Left colon (tissue), 2 donors: Measurements from ENCODE around the gene TPSB2. TPM values are rescaled to one million over a fixed set of nuclear protein-coding genes. Genes with fewer than 3 reads are reported as not detected.

Source experiments
- total RNA-seq, 2 donors: library from RNA; stranded (reverse); fragmentation: NEBNext Ultra II Directional; extraction: Animal tissue kit (Norgen Biotek cat#: 25700); gene quantifications; one replicate each; pipeline ENCODE4 v1.2.1, GENCODE V29; 2021
- donor health status: DM: no; HTN: no; CAD: no.
- donor health status: DM: yes; HTN: yes; CAD: no.

Gene TPSB2
- total RNA-seq, 2 donors from 2014 or later: 6.4 to 18.6 TPM

Other genes starting within 250 kb of the TPSB2 start
- under 1 TPM; 0.31 to 0.70 TPM for gene SOX8, start 248.4 kb downstream of the TPSB2 start, total RNA-seq
- gene SSTR5, start 157.4 kb downstream of the TPSB2 start, total RNA-seq: under 1 TPM in 1 of 2 donors, not detected in 1; 0.25 TPM
- gene C1QTNF8, start 133.9 kb downstream of the TPSB2 start, total RNA-seq: not detected
- 10 to 100 TPM in 1 of 2 donors, 1 to 10 TPM in 1; 3.8 to 15.6 TPM for gene CACNA1H, start 77.1 kb downstream of the TPSB2 start, total RNA-seq
- 100 to 1,000 TPM in 1 of 2 donors, 10 to 100 TPM in 1; 60.7 to 124 TPM for gene TPSG1, start 4.9 kb downstream of the TPSB2 start, total RNA-seq
- 10 to 100 TPM in 1 of 2 donors, 1 to 10 TPM in 1; 5.7 to 49.9 TPM for gene TPSAB1, start 10.5 kb upstream of the TPSB2 start, total RNA-seq
- gene TPSD1, start 25.9 kb upstream of the TPSB2 start, total RNA-seq: 1 to 10 TPM in 1 of 2 donors, under 1 TPM in 1; 0.18 to 2.8 TPM
- 10 to 100 TPM; 76.6 to 87.1 TPM for gene UBE2I, start 79.5 kb upstream of the TPSB2 start, total RNA-seq
- 10 to 100 TPM in 1 of 2 donors, 1 to 10 TPM in 1; 7.5 to 12.3 TPM for gene BAIAP3, start 103.5 kb upstream of the TPSB2 start, total RNA-seq
- gene TSR3, start 121.7 kb upstream of the TPSB2 start, total RNA-seq: 10 to 100 TPM; 50.7 to 54.4 TPM
- gene GNPTG, start 121.7 kb upstream of the TPSB2 start, total RNA-seq: 10 to 100 TPM; 57.6 to 61.8 TPM
- 10 to 100 TPM; 14.7 to 15.0 TPM for gene UNKL, start 184.5 kb upstream of the TPSB2 start, total RNA-seq
- gene UQCC4, start 190.6 kb upstream of the TPSB2 start, total RNA-seq: 10 to 100 TPM; 11.6 to 17.2 TPM
- not detected for gene PERCC1, start 200.9 kb upstream of the TPSB2 start, total RNA-seq
- gene CCDC154, start 214.4 kb upstream of the TPSB2 start, total RNA-seq: under 1 TPM; 0.55 to 0.59 TPM
- gene CLCN7, start 244.8 kb upstream of the TPSB2 start, total RNA-seq: 10 to 100 TPM; 42.3 to 44.9 TPM